WI38 (cell line): ENCODE results near the gene PBX1.
A peak's percentile ranks its signal among the peaks of the same experiment; 100 is the strongest.

Source experiments
- H3K4me3 ChIP-seq: 2 replicates; pipeline ENCODE4 v1.5.1; 2011; ENCODE audit warnings: low read depth, mild to moderate bottlenecking, control low read depth, low read length
- CTCF ChIP-seq: IDR thresholded peaks from 2 replicates; pipeline ENCODE4 v1.5.1; 2012; ENCODE audit warnings: low read depth, mild to moderate bottlenecking, control low read depth, low read length

The PBX1 gene

GRCh38 chr1:164563721-164564360, 4.9 kb downstream of the PBX1 start:
- H3K4me3 ChIP-seq = peak overlapping the region; percentile 63
- TF ChIP-seq CTCF = no peak

- H3K4me3 ChIP-seq = peak overlapping the region; percentile 63
- no peak for TF ChIP-seq CTCF
Measured at GRCh38 chr1:164564378-164564777, 5.4 kb downstream of the PBX1 start.

- TF ChIP-seq CTCF = no peak
- H3K4me3 ChIP-seq = no peak overlapping the region
Measured at GRCh38 chr1:164565357-164565756, 6.4 kb downstream of the PBX1 start.

GRCh38 chr1:164567774-164568173, 8.8 kb downstream of the PBX1 start:
- no peak for TF ChIP-seq CTCF
- no peak overlapping the region for H3K4me3 ChIP-seq

GRCh38 chr1:164569241-164569640, 10.3 kb downstream of the PBX1 start:
- TF ChIP-seq CTCF = no peak
- no peak overlapping the region for H3K4me3 ChIP-seq

- H3K4me3 ChIP-seq = no peak overlapping the region
- no peak for TF ChIP-seq CTCF
Measured at GRCh38 chr1:164569866-164570265, 10.9 kb downstream of the PBX1 start.

GRCh38 chr1:164571333-164571732, 12.3 kb downstream of the PBX1 start:
- no peak overlapping the region for H3K4me3 ChIP-seq
- no peak for TF ChIP-seq CTCF
